T-helper 2 cell treated with Interferon-gamma antibody and Interleukin-4, amounts not matched to agents 5 μg/mL and 100 μg/mL, for 36 hours (primary cell): ENCODE data around the gene UBE2M.
A peak's percentile ranks its signal among the peaks of the same experiment; 100 is the strongest.
"Not testable (repeated sequence)": the region's sequence is repeated elsewhere in the genome, so short reads cannot be mapped to it uniquely, and the experiment has no call there.

Source experiments
- DNase-seq: peaks from one replicate; pipeline ENCODE4 v3.0.0; 2021; ENCODE audit warnings: low spot score
- H3K27ac Mint-ChIP-seq: one replicate; pipeline ENCODE4 v1.8.0; 2021; ENCODE audit warnings: mild to moderate bottlenecking, mixed read lengths
- H3K27me3 Mint-ChIP-seq: one replicate; pipeline ENCODE4 v1.8.0; 2021; ENCODE audit warnings: low read depth, mixed read lengths
- H3K36me3 Mint-ChIP-seq: one replicate; pipeline ENCODE4 v1.8.0; 2021; ENCODE audit warnings: low read depth, mixed read lengths
- H3K4me1 Mint-ChIP-seq: one replicate; pipeline ENCODE4 v1.8.0; 2021; ENCODE audit warnings: low read depth, mixed read lengths
- H3K4me3 Mint-ChIP-seq: one replicate; pipeline ENCODE4 v1.8.0; 2022; ENCODE audit warnings: mild to moderate bottlenecking, moderate library complexity, mixed read lengths
- H3K9me3 Mint-ChIP-seq: one replicate; pipeline ENCODE4 v1.8.0; 2021; ENCODE audit warnings: mixed read lengths

Gene UBE2M

GRCh38 chr19:58545286-58546018, 13.0 kb downstream of the UBE2M start:
- no peaks in the 10 kb centered on the region for H3K9me3 Mint-ChIP-seq
- H3K36me3 Mint-ChIP-seq = peaks cover 49% of the 10 kb centered on the region
- peaks cover 11% of the 10 kb centered on the region for H3K27me3 Mint-ChIP-seq
- H3K4me1 Mint-ChIP-seq = peaks cover 22% of the 10 kb centered on the region
- DNase-seq = no peak
- H3K27ac Mint-ChIP-seq = peak overlapping the region; percentile 86
- peak overlapping the region; percentile 97 for H3K4me3 Mint-ChIP-seq

- Mint-ChIP-seq H3K4me3 (peak overlapping the region; percentile 97), H3K27ac (peak overlapping the region; percentile 98), H3K27me3 (peaks cover 17% of the 10 kb centered on the region), H3K36me3 (peaks cover 45% of the 10 kb centered on the region), H3K9me3 (no peaks in the 10 kb centered on the region), H3K4me1 (peaks cover 22% of the 10 kb centered on the region)
- no peak for DNase-seq
Observed at GRCh38 chr19:58544591-58545285, 13.7 kb downstream of the UBE2M start.

- peak within 1 kb of the TSS; percentile 98 for H3K27ac Mint-ChIP-seq
- H3K27me3 Mint-ChIP-seq = peaks cover 24% of the 10 kb centered on the region
- peak; percentile 100 for DNase-seq
- peaks cover 37% of the 10 kb centered on the region for H3K36me3 Mint-ChIP-seq
- no peaks in the 10 kb centered on the region for H3K9me3 Mint-ChIP-seq
- H3K4me3 Mint-ChIP-seq = peak within 1 kb of the TSS; percentile 97
- peaks cover 22% of the 10 kb centered on the region for H3K4me1 Mint-ChIP-seq
Observed at GRCh38 chr19:58543826-58544590, 14.4 kb downstream of the UBE2M start, which contains the start of gene TRIM28. TSS of gene TRIM28 (plus strand) at chr19:58544064. CDS start at chr19:58544758, 694 bp downstream.

GRCh38 chr19:58542641-58543372, 15.6 kb downstream of the UBE2M start:
- not testable (repeated sequence) for H3K27ac Mint-ChIP-seq, H3K9me3 Mint-ChIP-seq, DNase-seq
- Mint-ChIP-seq H3K27me3 (peaks cover 27% of the 10 kb centered on the region), H3K4me3 (peak overlapping the region; percentile 36), H3K36me3 (peaks cover 26% of the 10 kb centered on the region), H3K4me1 (peaks cover 23% of the 10 kb centered on the region)

- Mint-ChIP-seq H3K27ac (peak overlapping the region; percentile 11), H3K27me3 (peaks cover 27% of the 10 kb centered on the region)
- DNase-seq, H3K4me1 Mint-ChIP-seq, H3K36me3 Mint-ChIP-seq, H3K4me3 Mint-ChIP-seq, H3K9me3 Mint-ChIP-seq: not testable (repeated sequence)
Observed at GRCh38 chr19:58539169-58539559, 19.2 kb downstream of the UBE2M start.

- peaks cover 23% of the 10 kb centered on the region for H3K27me3 Mint-ChIP-seq
- H3K9me3 Mint-ChIP-seq = no peaks in the 10 kb centered on the region
- peaks cover 5% of the 10 kb centered on the region for H3K4me1 Mint-ChIP-seq
- peak overlapping the region; percentile 77 for H3K4me3 Mint-ChIP-seq
- no peaks in the 10 kb centered on the region for H3K36me3 Mint-ChIP-seq
- H3K27ac Mint-ChIP-seq = peak overlapping the region; percentile 49
- no peak for DNase-seq
Observed at GRCh38 chr19:58538257-58539168, 19.9 kb downstream of the UBE2M start.

GRCh38 chr19:58536852-58537798, 21.3 kb downstream of the UBE2M start:
- H3K36me3 Mint-ChIP-seq = no peaks in the 10 kb centered on the region
- no peak for DNase-seq
- H3K27me3 Mint-ChIP-seq = peaks cover 18% of the 10 kb centered on the region
- peak overlapping the region; percentile 24 for H3K4me3 Mint-ChIP-seq
- H3K9me3 Mint-ChIP-seq = no peaks in the 10 kb centered on the region
- H3K4me1 Mint-ChIP-seq = peaks cover 4% of the 10 kb centered on the region
- H3K27ac Mint-ChIP-seq = no peak overlapping the region

GRCh38 chr19:58535857-58536256, 22.6 kb downstream of the UBE2M start:
- H3K9me3 Mint-ChIP-seq = no peaks in the 10 kb centered on the region
- H3K36me3 Mint-ChIP-seq = no peaks in the 10 kb centered on the region
- peaks cover 4% of the 10 kb centered on the region for H3K4me1 Mint-ChIP-seq
- H3K27ac Mint-ChIP-seq = no peak overlapping the region
- H3K4me3 Mint-ChIP-seq = no peak overlapping the region
- DNase-seq = no peak
- H3K27me3 Mint-ChIP-seq = peaks cover 18% of the 10 kb centered on the region

GRCh38 chr19:58531034-58531840, 27.2 kb downstream of the UBE2M start:
- Mint-ChIP-seq H3K36me3 (no peaks in the 10 kb centered on the region), H3K27ac (no peak overlapping the region), H3K4me3 (no peak overlapping the region), H3K9me3 (no peaks in the 10 kb centered on the region), H3K27me3 (no peaks in the 10 kb centered on the region), H3K4me1 (no peaks in the 10 kb centered on the region)
- no peak for DNase-seq

GRCh38 chr19:58529405-58529804, 29.0 kb downstream of the UBE2M start:
- Mint-ChIP-seq H3K36me3 (no peaks in the 10 kb centered on the region), H3K4me3 (no peak overlapping the region), H3K4me1 (no peaks in the 10 kb centered on the region), H3K27me3 (no peaks in the 10 kb centered on the region), H3K27ac (no peak overlapping the region), H3K9me3 (no peaks in the 10 kb centered on the region)
- no peak for DNase-seq

GRCh38 chr19:58522709-58523108, 35.7 kb downstream of the UBE2M start:
- peaks cover 17% of the 10 kb centered on the region for H3K4me1 Mint-ChIP-seq
- H3K27me3 Mint-ChIP-seq = no peaks in the 10 kb centered on the region
- H3K36me3 Mint-ChIP-seq = peaks cover 5% of the 10 kb centered on the region
- peak overlapping the region; percentile 31 for H3K27ac Mint-ChIP-seq
- H3K4me3 Mint-ChIP-seq = no peak overlapping the region
- DNase-seq = no peak
- no peaks in the 10 kb centered on the region for H3K9me3 Mint-ChIP-seq
